Gastroesophageal sphincter (tissue), 4 donors: ENCODE measurements around the gene MVB12B. TPM values are rescaled to one million over a fixed set of nuclear protein-coding genes. Genes with fewer than 3 reads are reported as not detected.

Source experiments
- ATAC-seq: fragments of 150-250 bp; one replicate; pipeline ENCODE4 v1.9.1; 2016; ENCODE audit warnings: mild to moderate bottlenecking, moderate library complexity
- H3K27ac ChIP-seq, 4 donors: fragments of 200-600 bp; sonication (generic) in 3 of 4; 1 replicate in 3 of 4; 2 replicates in 1 of 4; pipeline ENCODE4 v1.5.1; 2016 to 2019
- H3K27me3 ChIP-seq: fragments of 200-600 bp; sonication (generic); one replicate; pipeline ENCODE4 v1.5.1; 2019
- H3K36me3 ChIP-seq, 2 donors: fragments of 200-600 bp; sonication (generic); one replicate each; pipeline ENCODE4 v1.5.1; 2019; ENCODE audit warnings: control low read depth in 1 of 2
- H3K4me1 ChIP-seq, 3 donors: fragments of 200-600 bp; sonication (generic); 1 replicate in 2 of 3; 2 replicates in 1 of 3; pipeline ENCODE4 v1.5.1; 2016 to 2019; ENCODE audit warnings: control low read depth in 2 of 3
- H3K4me3 ChIP-seq, 2 donors: fragments of 200-600 bp; sonication (generic); one replicate each; pipeline ENCODE4 v1.5.1; 2019; ENCODE audit warnings: mild to moderate bottlenecking in 1 of 2, moderate library complexity in 1 of 2
- H3K9me3 ChIP-seq, 3 donors: fragments of 200-600 bp; sonication (generic); one replicate each; pipeline ENCODE4 v1.5.1; 2017 to 2019; ENCODE audit warnings: control low read depth in 2 of 3
- CTCF ChIP-seq, 4 experiments: fragments of 200-600 bp in 2 of 4; fragments of 450-650 bp in 2 of 4; sonication (generic) in 1 of 4; IDR thresholded peaks; one replicate each; pipeline ENCODE4 v1.5.1; 2017 to 2019; ENCODE audit warnings: antibody characterized with exemption in 4 of 4, mild to moderate bottlenecking in 2 of 4, moderate library complexity in 2 of 4
- EP300 ChIP-seq: sonication (generic); formaldehyde crosslinking; IDR thresholded peaks from one replicate; pipeline ENCODE4 v1.6.1; 2017; ENCODE audit warnings: antibody characterized with exemption, mild to moderate bottlenecking
- POLR2A ChIP-seq, 2 donors: fragments of 450-650 bp; IDR thresholded peaks; one replicate each; pipeline ENCODE4 v1.6.1; 2017; ENCODE audit warnings: antibody characterized with exemption in 2 of 2, mild to moderate bottlenecking in 2 of 2, moderate library complexity in 1 of 2
- POLR2AphosphoS5 ChIP-seq: sonication (generic); formaldehyde crosslinking; IDR thresholded peaks from one replicate; pipeline ENCODE4 v1.6.1; 2017; ENCODE audit warnings: antibody characterized with exemption
- WGBS, 2 donors: methylation state at CpG; one replicate each; pipeline ENCODE4 v1.1.5; 2018; ENCODE audit warnings: low coverage in 1 of 2; 5-methylcytosine and 5-hydroxymethylcytosine counted together
- total RNA-seq, 4 donors: library from RNA; depleted of rRNA; stranded (reverse); fragments of >200 nt; gene quantifications; one replicate each; pipeline ENCODE4 v1.1.0, GENCODE V29; 2016

The MVB12B gene
- total RNA-seq, 4 donors from 2014 or later: 12.0 to 25.2 (median 15.9) TPM

DNA sequence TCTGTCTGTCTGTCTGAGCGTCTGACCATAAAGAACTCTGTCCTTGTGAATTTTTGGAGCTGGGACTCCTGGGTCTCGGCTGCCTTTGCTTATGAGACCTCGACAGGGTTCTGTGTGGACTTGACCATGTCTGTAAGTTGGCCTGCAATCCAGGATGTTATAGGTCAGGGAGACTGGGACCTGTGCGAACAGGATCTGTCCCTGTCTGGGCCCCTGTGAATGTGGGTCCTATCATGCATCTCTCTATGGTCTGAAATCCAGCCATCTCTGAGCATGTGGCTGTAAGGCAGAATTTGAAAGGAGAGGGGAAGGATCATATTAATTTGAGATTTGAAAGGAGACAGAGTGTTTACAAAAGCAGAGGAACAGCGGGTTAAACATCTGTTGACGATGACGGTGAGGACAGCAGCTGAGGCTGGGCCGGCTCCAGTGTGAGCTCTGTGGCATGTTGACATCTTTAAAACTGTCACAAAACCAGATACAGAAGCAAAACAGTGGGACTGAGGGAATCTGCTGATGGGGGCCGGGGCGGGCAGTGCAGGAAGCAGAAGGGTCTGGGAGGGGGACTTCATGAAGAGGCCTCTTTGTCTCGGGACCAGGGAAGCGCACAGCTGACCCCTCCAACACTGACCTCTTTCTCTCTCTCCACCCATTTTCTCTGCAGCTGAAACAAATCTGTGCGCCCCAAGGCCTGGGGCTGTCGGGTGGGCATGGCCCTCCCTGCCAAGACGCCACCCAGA lies 19.1 kb upstream of the MVB12B start:
- WGBS, 2 donors: 56 to 65% methylated on average over 11 to 12 of the region's 15 CpGs
- Histone ChIP-seq H3K9me3 (no peaks in the 10 kb centered on the region), H3K36me3 (no peaks in the 10 kb centered on the region), H3K27me3 (no peaks in the 10 kb centered on the region), H3K27ac (no peak overlapping the region), H3K4me3 (no peak overlapping the region), H3K4me1 (no peaks in the 10 kb centered on the region)
- no peak for ATAC-seq
- TF ChIP-seq POLR2A (IDR thresholded peaks at IDR 0.05) (no peak), POLR2AphosphoS5 (no peak), CTCF (IDR thresholded peaks at IDR 0.05) (no peak), EP300 (no peak)

DNA sequence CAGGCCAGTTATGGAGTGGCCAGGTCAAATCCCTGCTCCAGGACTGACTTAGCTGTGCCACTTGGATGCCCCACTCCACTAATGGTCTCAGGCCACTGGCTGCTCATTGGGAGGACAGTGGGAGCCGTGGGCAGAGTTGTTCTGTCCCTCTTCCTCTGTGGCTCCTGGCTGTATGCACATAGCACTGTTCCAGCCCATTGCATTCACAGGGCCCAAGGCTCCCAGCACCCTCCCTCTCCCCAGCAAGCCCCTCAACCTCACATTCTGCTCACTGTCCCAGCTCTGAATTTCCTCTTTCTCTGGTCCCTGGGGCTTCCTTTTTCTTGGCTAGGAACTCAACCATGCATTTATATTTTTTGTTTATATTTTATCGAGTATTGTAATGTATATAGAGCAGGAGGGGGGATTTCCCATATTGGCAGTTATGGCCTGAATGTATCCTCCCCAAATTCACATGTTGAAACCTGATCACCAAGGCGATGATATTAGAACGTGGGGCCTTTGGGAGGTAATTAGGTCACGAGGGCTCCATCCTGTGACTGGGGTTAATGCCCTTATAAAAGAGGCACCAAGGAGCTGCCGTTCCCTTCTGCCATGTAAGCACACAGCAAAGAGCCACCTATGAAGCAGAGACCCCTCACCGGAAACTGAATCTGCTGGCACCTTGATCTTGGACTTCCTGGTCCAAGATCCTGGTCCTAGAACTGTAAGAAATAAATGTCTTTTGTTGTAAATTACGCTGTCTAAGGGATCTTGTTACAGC lies 17.0 kb upstream of the MVB12B start:
- 73 to 100% methylated on average over 1 to 7 of the region's 8 CpGs for WGBS, 2 donors
- ATAC-seq: no peak
- H3K4me1 ChIP-seq: no peaks in the 10 kb centered on the region
- H3K36me3 ChIP-seq: no peaks in the 10 kb centered on the region
- H3K4me3 ChIP-seq: no peak overlapping the region
- no peaks in the 10 kb centered on the region for H3K9me3 ChIP-seq
- H3K27me3 ChIP-seq: no peaks in the 10 kb centered on the region
- TF ChIP-seq POLR2A (IDR thresholded peaks at IDR 0.05) (no peak), CTCF (IDR thresholded peaks at IDR 0.05) (no peak), POLR2AphosphoS5 (no peak), EP300 (no peak)
- no peak overlapping the region for H3K27ac ChIP-seq

GRCh38 chr9:126312584-126313551 lies 13.8 kb upstream of the MVB12B start:
- no peak overlapping the region for H3K4me3 ChIP-seq
- 93 to 94% methylated on average over 4 to 5 of the region's 5 CpGs for WGBS, 2 donors
- TF ChIP-seq CTCF (IDR thresholded peaks at IDR 0.05) (no peak), EP300 (no peak), POLR2A (IDR thresholded peaks at IDR 0.05) (no peak), POLR2AphosphoS5 (no peak)
- no peaks in the 10 kb centered on the region for H3K27me3 ChIP-seq
- H3K36me3 ChIP-seq: no peaks in the 10 kb centered on the region
- H3K4me1 ChIP-seq: no peaks in the 10 kb centered on the region
- no peak overlapping the region for H3K27ac ChIP-seq
- no peaks in the 10 kb centered on the region for H3K9me3 ChIP-seq
- no peak for ATAC-seq

DNA sequence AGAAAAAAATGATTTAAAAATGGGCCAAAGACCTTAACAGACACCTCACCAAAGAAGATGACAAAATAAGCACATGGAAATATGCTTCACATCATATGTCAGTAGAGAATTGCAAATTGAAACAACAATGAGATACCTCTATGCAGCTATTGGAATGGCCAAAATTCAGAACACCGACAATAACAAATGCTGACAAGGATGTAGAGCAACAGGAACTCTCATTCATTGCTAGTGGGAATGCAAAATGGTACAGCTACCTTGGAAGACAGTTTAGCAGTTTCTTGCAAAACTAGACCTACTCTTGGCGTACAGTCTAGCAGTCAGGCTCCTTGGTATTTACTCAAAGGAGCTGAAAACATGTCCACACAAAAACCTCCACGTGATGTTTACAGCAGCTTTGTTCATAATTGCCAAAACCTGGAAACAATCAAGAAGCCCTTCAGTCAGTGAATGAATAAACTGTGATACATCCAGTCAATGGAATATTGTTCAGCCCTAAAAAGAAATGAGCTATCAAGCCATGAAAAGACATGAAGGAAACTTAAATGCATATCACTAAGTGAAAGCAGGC lies 10.5 kb upstream of the MVB12B start:
- no peaks in the 10 kb centered on the region for H3K9me3 ChIP-seq
- no peaks in the 10 kb centered on the region for H3K36me3 ChIP-seq
- H3K27me3 ChIP-seq: no peaks in the 10 kb centered on the region
- ATAC-seq: no peak
- H3K4me1 ChIP-seq: no peaks in the 10 kb centered on the region
- 87 to 92% methylated on average over 3 of the region's 3 CpGs for WGBS, 2 donors
- H3K27ac ChIP-seq: no peak overlapping the region
- H3K4me3 ChIP-seq: no peak overlapping the region
- TF ChIP-seq POLR2A (IDR thresholded peaks at IDR 0.05) (no peak), EP300 (no peak), CTCF (IDR thresholded peaks at IDR 0.05) (no peak), POLR2AphosphoS5 (no peak)
